Measurements from ENCODE around the gene HSP90B1.

Gene HSP90B1

DNA sequence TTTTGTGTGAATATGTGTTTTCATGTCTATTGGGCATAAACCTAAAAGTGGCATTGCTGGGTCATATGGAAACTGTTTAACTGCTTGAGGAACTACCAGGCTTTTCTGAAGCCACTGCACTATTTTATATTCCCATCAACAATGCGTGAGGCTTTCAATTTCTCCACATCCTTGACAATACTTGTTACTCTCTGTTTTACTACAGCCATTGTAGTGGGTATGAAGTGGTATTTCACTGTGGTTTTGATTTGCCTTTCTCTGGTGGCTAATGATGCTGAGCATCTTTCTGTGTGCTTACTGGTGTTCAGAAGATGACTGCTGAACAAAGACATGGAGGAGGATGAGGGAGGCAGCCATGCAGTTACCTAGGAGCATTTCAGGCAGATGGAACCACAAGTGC, 22.3 kb downstream of the HSP90B1 start:
- Histone ChIP-seq H3K27ac (ENCODE audit: low read depth, low read length) (no peak overlapping the region), H3K4me1 (ENCODE audit: control insufficient read depth, low read length) (peaks cover 22% of the 10 kb centered on the region), H3K9me2 (replicated peaks; ENCODE audit: control insufficient read depth, low read length) (no peaks in the 10 kb centered on the region), H3K4me2 (ENCODE audit: low read length) (no peak overlapping the region), H3K9me3 (ENCODE audit: control insufficient read depth, insufficient read depth, low read length) (no peaks in the 10 kb centered on the region), H3K36me3 (ENCODE audit: control insufficient read depth, low read length) (peaks cover 80% of the 10 kb centered on the region), H3K4me3 (ENCODE audit: low read length) (no peak overlapping the region), H3K27me3 (ENCODE audit: control insufficient read depth, low read length) (no peaks in the 10 kb centered on the region), H3F3A (ENCODE audit: control insufficient read depth, insufficient read depth) (peaks cover 37% of the 10 kb centered on the region), H4K20me1 (ENCODE audit: control insufficient read depth, insufficient read depth, low read depth, low read length) (no peaks in the 10 kb centered on the region; the same call in 1 of the 2 replicates), H3K79me2 (ENCODE audit: control insufficient read depth, low read length) (peaks cover 51% of the 10 kb centered on the region)
- TF ChIP-seq, protein P1, sequence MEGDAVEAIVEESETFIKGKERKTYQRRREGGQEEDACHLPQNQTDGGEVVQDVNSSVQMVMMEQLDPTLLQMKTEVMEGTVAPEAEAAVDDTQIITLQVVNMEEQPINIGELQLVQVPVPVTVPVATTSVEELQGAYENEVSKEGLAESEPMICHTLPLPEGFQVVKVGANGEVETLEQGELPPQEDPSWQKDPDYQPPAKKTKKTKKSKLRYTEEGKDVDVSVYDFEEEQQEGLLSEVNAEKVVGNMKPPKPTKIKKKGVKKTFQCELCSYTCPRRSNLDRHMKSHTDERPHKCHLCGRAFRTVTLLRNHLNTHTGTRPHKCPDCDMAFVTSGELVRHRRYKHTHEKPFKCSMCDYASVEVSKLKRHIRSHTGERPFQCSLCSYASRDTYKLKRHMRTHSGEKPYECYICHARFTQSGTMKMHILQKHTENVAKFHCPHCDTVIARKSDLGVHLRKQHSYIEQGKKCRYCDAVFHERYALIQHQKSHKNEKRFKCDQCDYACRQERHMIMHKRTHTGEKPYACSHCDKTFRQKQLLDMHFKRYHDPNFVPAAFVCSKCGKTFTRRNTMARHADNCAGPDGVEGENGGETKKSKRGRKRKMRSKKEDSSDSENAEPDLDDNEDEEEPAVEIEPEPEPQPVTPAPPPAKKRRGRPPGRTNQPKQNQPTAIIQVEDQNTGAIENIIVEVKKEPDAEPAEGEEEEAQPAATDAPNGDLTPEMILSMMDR (IDR thresholded peaks at IDR 0.05; ENCODE audit: low read depth, low read length, poor library complexity, severe bottlenecking), result no peak
- no peak for TF ChIP-seq EZH2phosphoT487 (IDR thresholded peaks at IDR 0.05; ENCODE audit: borderline replicate concordance, low read length)

GRCh38 chr12:103955811-103956508, 25.8 kb downstream of the HSP90B1 start:
- peaks cover 51% of the 10 kb centered on the region for H3F3A ChIP-seq (ENCODE audit: control insufficient read depth, insufficient read depth)
- H3K4me1 ChIP-seq (ENCODE audit: control insufficient read depth, low read length), result peaks cover 31% of the 10 kb centered on the region
- no peaks in the 10 kb centered on the region for H4K20me1 ChIP-seq (ENCODE audit: control insufficient read depth, insufficient read depth, low read depth, low read length)
- peak overlapping the region; percentile 83 for H3K27ac ChIP-seq (ENCODE audit: low read depth, low read length)
- H3K4me3 ChIP-seq (ENCODE audit: low read length), result peak overlapping the region; percentile 91
- no peaks in the 10 kb centered on the region for H3K9me2 ChIP-seq (replicated peaks; ENCODE audit: control insufficient read depth, low read length)
- peaks cover 47% of the 10 kb centered on the region for H3K36me3 ChIP-seq (ENCODE audit: control insufficient read depth, low read length)
- peak overlapping the region; percentile 92 for H3K4me2 ChIP-seq (ENCODE audit: low read length)
- no peak for TF ChIP-seq EZH2phosphoT487 (IDR thresholded peaks at IDR 0.05; ENCODE audit: borderline replicate concordance, low read length)
- TF ChIP-seq, protein P1 (IDR thresholded peaks at IDR 0.05; ENCODE audit: low read depth, low read length, poor library complexity, severe bottlenecking), result no peak
- H3K9me3 ChIP-seq (ENCODE audit: control insufficient read depth, insufficient read depth, low read length), result no peaks in the 10 kb centered on the region
- peaks cover 52% of the 10 kb centered on the region for H3K79me2 ChIP-seq (ENCODE audit: control insufficient read depth, low read length)
- H3K27me3 ChIP-seq (ENCODE audit: control insufficient read depth, low read length), result no peaks in the 10 kb centered on the region

- no peaks in the 10 kb centered on the region for H3K9me2 ChIP-seq (replicated peaks; ENCODE audit: control insufficient read depth, low read length)
- no peaks in the 10 kb centered on the region for H3K9me3 ChIP-seq (ENCODE audit: control insufficient read depth, insufficient read depth, low read length)
- H3K27ac ChIP-seq (ENCODE audit: low read depth, low read length), result peak overlapping the region; percentile 83
- no peaks in the 10 kb centered on the region for H4K20me1 ChIP-seq (ENCODE audit: control insufficient read depth, insufficient read depth, low read depth, low read length)
- H3F3A ChIP-seq (ENCODE audit: control insufficient read depth, insufficient read depth), result peaks cover 49% of the 10 kb centered on the region
- H3K27me3 ChIP-seq (ENCODE audit: control insufficient read depth, low read length), result no peaks in the 10 kb centered on the region
- H3K4me2 ChIP-seq (ENCODE audit: low read length), result peak overlapping the region; percentile 92
- H3K79me2 ChIP-seq (ENCODE audit: control insufficient read depth, low read length), result peaks cover 52% of the 10 kb centered on the region
- no peak for TF ChIP-seq EZH2phosphoT487 (IDR thresholded peaks at IDR 0.05; ENCODE audit: borderline replicate concordance, low read length)
- TF ChIP-seq, protein P1 (IDR thresholded peaks at IDR 0.05; ENCODE audit: low read depth, low read length, poor library complexity, severe bottlenecking), result no peak
- H3K36me3 ChIP-seq (ENCODE audit: control insufficient read depth, low read length), result peaks cover 41% of the 10 kb centered on the region
- H3K4me1 ChIP-seq (ENCODE audit: control insufficient read depth, low read length), result peaks cover 31% of the 10 kb centered on the region
- peak overlapping the region; percentile 91 for H3K4me3 ChIP-seq (ENCODE audit: low read length)
Measured at GRCh38 chr12:103956509-103957027, 26.4 kb downstream of the HSP90B1 start.

Measured in DOHH2 (cell line).